ENCODE measurements around the gene ZSCAN30. TPM values are rescaled to one million over a fixed set of nuclear protein-coding genes. Genes with fewer than 3 reads are reported as not detected.

Gene ZSCAN30
- total and polyA plus RNA-seq, 9 of the 15 experiments (the other 6 are each of a cell fraction or from before 2014, with no cell fraction given): 4.6 to 13.6 (median 10.8) TPM

DNA sequence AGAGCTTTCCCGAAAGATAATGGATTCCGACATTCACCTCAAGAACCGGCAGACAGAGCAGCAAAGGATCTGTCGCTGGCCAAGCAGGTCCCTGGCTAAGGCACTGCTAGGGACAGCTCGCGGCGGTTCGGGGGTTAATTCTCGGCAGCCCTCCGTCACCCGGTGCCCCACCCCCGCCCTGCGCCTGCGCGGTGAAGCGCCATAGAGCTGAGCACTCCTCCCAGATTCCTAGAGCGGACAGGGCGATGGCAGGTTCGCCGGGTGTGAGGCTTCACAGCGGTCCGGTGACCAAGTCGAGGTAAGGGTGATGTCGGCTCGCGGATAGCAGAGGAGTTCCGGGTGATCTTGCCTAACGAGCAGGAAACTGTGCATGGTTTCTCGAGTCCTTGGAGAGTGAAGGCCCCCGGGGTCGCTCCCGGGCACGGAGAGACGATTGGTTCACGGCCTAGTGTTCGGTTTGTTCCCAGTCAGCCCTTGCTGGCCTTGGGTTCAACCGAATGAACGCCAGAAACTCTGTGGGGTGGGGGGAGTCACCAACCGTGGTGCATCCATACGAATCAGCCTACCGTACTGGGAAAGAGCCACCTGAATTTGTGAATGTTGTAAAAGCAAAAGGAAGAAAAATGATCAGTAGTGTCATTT, at the start of gene ZSCAN30 (continued):
- TF ChIP-seq E4F1 (CRISPR knock-in tag; IDR thresholded peaks at IDR 0.05; ENCODE audit: borderline replicate concordance) (no peak), SMARCC2 (IDR thresholded peaks at IDR 0.05; ENCODE audit: low read depth) (0 out of 2 replicates have a peak, but pooled peaks have one; percentile 1), ZFP36 (IDR thresholded peaks at IDR 0.05; ENCODE audit: low read depth, low read length, partially characterized antibody) (no peak), MCM2 (IDR thresholded peaks at IDR 0.05; ENCODE audit: low read depth) (no peak), ZBED1 (IDR thresholded peaks at IDR 0.05) (peak; percentile 27; the same call in 1 of the 2 replicates), GTF2A2 (tag; IDR thresholded peaks at IDR 0.05) (peak; percentile 54; the same call in 1 of the 2 replicates), RBM14 (IDR thresholded peaks at IDR 0.05; ENCODE audit: borderline replicate concordance, insufficient read depth, low read depth, low read length) (no peak), GATAD2B (IDR thresholded peaks at IDR 0.05; ENCODE audit: borderline replicate concordance) (peak; percentile 72; the same call in 1 of the 2 replicates), FOXK2 (conservative IDR thresholded peaks at IDR 0.05 in 1 of 2, IDR thresholded peaks at IDR 0.05 in 1 of 2; ENCODE audit: low read depth in 2 of 2) (peak; percentile 52 to 64; a peak in 1 of 4 replicates), ZNF347 (CRISPR knock-in tag; IDR thresholded peaks at IDR 0.05; ENCODE audit: low read depth) (no peak; the same call in 1 of the 2 replicates), ARID1B (IDR thresholded peaks at IDR 0.05) (peak; percentile 66), IRF1 (CRISPR knock-in tag; IDR thresholded peaks at IDR 0.05; ENCODE audit: borderline replicate concordance) (no peak), POLR2H (tag; IDR thresholded peaks at IDR 0.05; ENCODE audit: low read depth) (peak; percentile 84), ZNF551 (CRISPR knock-in tag; IDR thresholded peaks at IDR 0.05) (no peak), HNRNPH1 (optimal IDR thresholded peaks at IDR 0.05; ENCODE audit: low read depth, low read length) (no peak), E2F5 (CRISPR knock-in tag; IDR thresholded peaks at IDR 0.05) (no peak)
- TF ChIP-seq, protein P1, sequence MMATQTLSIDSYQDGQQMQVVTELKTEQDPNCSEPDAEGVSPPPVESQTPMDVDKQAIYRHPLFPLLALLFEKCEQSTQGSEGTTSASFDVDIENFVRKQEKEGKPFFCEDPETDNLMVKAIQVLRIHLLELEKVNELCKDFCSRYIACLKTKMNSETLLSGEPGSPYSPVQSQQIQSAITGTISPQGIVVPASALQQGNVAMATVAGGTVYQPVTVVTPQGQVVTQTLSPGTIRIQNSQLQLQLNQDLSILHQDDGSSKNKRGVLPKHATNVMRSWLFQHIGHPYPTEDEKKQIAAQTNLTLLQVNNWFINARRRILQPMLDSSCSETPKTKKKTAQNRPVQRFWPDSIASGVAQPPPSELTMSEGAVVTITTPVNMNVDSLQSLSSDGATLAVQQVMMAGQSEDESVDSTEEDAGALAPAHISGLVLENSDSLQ (IDR thresholded peaks at IDR 0.05): peak; percentile 54
- TF ChIP-seq, protein P2, sequence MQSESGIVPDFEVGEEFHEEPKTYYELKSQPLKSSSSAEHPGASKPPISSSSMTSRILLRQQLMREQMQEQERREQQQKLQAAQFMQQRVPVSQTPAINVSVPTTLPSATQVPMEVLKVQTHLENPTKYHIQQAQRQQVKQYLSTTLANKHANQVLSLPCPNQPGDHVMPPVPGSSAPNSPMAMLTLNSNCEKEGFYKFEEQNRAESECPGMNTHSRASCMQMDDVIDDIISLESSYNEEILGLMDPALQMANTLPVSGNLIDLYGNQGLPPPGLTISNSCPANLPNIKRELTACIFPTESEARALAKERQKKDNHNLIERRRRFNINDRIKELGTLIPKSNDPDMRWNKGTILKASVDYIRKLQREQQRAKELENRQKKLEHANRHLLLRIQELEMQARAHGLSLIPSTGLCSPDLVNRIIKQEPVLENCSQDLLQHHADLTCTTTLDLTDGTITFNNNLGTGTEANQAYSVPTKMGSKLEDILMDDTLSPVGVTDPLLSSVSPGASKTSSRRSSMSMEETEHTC (IDR thresholded peaks at IDR 0.05): 0 out of 2 replicates have a peak, but pooled peaks have one; percentile 36

Data from K562 (cell line).